ENCODE measurements around the gene PRKAB2. TPM values are rescaled to one million over a fixed set of nuclear protein-coding genes. Genes with fewer than 3 reads are reported as not detected.

Gene PRKAB2
- total RNA-seq, 1 donor from 2014 or later, result 17.1 TPM

DNA sequence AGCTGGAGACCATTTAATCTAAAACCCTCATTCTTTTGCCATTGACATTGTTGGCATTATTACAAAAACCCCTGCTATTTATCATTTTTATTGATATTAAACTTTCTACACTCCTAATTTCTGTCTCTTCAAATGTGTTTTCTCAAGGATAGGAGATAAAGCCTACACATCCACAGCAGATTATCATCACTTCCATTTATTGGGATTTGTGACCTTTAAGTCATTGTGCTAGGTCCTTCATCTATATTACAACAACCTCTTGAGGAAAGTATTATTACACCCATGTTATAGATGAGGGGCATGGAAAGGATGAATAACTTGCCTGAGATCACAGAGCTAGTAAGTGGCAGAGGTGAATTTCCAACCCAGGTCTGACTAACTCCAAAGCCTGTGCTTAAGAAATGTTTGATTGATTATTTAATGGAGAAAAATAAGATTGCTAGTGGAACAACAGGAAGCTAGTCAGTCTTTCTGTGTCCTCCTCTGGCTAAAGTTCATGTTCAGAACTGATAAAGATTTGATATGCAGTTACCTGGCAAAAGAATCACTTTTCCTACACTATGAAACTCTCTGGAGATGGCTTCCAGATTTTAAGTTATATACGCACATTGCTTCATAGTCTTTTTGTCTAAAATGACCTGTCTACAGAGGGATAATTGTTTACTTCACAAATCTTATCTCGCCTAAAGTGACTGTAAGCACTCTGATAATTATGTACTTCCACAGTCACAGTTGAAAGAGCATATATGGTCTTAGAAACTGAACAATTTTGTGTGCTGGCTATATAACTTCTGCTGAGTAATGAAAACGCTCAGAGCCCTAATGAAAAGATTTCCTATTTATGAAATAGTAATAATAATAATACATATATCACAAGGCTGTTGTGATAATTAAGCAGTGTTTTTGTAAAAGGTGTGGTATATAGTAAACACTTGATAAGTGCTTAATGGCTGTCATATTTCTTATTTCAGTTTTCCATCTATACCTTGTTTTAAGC, 37.9 kb upstream of the PRKAB2 start:
- TF ChIP-seq, protein P1, sequence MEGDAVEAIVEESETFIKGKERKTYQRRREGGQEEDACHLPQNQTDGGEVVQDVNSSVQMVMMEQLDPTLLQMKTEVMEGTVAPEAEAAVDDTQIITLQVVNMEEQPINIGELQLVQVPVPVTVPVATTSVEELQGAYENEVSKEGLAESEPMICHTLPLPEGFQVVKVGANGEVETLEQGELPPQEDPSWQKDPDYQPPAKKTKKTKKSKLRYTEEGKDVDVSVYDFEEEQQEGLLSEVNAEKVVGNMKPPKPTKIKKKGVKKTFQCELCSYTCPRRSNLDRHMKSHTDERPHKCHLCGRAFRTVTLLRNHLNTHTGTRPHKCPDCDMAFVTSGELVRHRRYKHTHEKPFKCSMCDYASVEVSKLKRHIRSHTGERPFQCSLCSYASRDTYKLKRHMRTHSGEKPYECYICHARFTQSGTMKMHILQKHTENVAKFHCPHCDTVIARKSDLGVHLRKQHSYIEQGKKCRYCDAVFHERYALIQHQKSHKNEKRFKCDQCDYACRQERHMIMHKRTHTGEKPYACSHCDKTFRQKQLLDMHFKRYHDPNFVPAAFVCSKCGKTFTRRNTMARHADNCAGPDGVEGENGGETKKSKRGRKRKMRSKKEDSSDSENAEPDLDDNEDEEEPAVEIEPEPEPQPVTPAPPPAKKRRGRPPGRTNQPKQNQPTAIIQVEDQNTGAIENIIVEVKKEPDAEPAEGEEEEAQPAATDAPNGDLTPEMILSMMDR (IDR thresholded peaks at IDR 0.05; ENCODE audit: insufficient read depth, low read length, poor library complexity, severe bottlenecking), result no peak
- Histone ChIP-seq H3K4me3 (ENCODE audit: low read depth, low read length) (no peak overlapping the region), H3K27me3 (ENCODE audit: control insufficient read depth, insufficient read depth, low read length) (no peaks in the 10 kb centered on the region), H3K36me3 (ENCODE audit: control insufficient read depth, insufficient read depth, low read length) (no peaks in the 10 kb centered on the region)
- no peak for DNase-seq (ENCODE audit: low read depth)

DNA sequence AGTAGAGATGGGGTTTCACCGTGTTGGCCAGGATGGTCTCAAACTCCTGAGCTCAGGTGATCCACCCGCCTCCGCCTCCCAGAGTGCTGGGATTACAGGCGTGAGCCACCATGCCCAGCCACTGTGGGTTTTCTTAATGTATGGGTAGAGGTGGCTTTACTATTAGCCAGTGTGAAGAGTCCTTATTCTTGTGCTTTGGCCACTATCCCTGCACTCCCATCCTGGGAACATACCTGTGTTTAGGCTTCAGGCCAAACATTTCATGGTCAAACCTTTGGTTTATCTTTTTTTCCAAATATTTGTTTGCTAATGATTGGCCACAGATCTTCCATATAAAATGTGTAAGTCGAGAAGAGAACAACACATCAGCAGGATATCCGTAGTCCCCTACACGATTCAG, 36.3 kb upstream of the PRKAB2 start:
- no peaks in the 10 kb centered on the region for H3K27me3 ChIP-seq (ENCODE audit: control insufficient read depth, insufficient read depth, low read length)

DNA sequence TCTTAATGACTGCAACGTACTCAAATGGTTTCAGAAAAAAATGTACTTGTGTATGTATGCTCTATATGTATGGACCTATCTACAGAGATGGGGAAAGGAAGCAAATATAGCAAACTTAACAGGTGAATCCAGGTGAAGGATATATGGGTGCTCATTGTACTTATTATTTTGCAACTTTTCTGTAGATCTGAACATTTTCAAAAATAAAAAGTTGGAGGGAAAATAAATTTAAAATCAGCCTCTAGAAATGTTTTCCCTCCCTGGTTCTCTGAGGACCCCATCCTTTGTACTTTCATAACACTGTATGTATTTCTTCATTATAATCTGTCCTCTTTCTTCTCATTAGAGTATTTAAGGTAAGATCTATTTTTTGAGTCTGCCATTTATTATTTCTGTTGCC, 34.9 kb upstream of the PRKAB2 start:
- no peak for DNase-seq (ENCODE audit: low read depth)
- H3K27me3 ChIP-seq (ENCODE audit: control insufficient read depth, insufficient read depth, low read length), result no peaks in the 10 kb centered on the region
- TF ChIP-seq, protein P1 (IDR thresholded peaks at IDR 0.05; ENCODE audit: insufficient read depth, low read length, poor library complexity, severe bottlenecking), result no peak
- no peak overlapping the region for H3K4me3 ChIP-seq (ENCODE audit: low read depth, low read length)
- no peaks in the 10 kb centered on the region for H3K36me3 ChIP-seq (ENCODE audit: control insufficient read depth, insufficient read depth, low read length)

More for the DNA sequence above, 36.3 kb upstream of the PRKAB2 start:
- TF ChIP-seq, protein P1 (IDR thresholded peaks at IDR 0.05; ENCODE audit: insufficient read depth, low read length, poor library complexity, severe bottlenecking), result no peak
- H3K4me3 ChIP-seq (ENCODE audit: low read depth, low read length), result no peak overlapping the region
- H3K36me3 ChIP-seq (ENCODE audit: control insufficient read depth, insufficient read depth, low read length), result no peaks in the 10 kb centered on the region
- DNase-seq (ENCODE audit: low read depth), result no peak

DNA sequence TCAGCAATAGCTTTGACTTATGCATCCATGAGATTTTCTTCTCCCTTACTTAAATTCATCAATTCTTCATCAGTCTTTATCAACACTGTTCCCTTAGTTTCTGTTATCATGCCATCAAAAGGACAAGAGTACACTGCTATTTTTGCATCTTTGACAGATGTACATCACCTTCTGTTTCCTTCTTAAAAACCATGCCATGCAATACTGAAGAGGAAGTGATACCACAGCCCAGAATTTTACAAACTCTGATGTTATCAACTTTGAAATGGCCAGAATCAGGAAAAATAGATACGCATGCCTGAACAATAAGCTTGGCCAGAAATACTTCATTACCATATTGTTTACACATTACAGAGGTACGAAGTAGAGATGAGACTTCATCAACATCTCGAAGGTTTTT, 31.8 kb upstream of the PRKAB2 start:
- no peaks in the 10 kb centered on the region for H3K27me3 ChIP-seq (ENCODE audit: control insufficient read depth, insufficient read depth, low read length)
- no peaks in the 10 kb centered on the region for H3K36me3 ChIP-seq (ENCODE audit: control insufficient read depth, insufficient read depth, low read length)
- TF ChIP-seq, protein P1 (IDR thresholded peaks at IDR 0.05; ENCODE audit: insufficient read depth, low read length, poor library complexity, severe bottlenecking), result no peak
- H3K4me3 ChIP-seq (ENCODE audit: low read depth, low read length), result no peak overlapping the region
- DNase-seq (ENCODE audit: low read depth), result no peak

DNA sequence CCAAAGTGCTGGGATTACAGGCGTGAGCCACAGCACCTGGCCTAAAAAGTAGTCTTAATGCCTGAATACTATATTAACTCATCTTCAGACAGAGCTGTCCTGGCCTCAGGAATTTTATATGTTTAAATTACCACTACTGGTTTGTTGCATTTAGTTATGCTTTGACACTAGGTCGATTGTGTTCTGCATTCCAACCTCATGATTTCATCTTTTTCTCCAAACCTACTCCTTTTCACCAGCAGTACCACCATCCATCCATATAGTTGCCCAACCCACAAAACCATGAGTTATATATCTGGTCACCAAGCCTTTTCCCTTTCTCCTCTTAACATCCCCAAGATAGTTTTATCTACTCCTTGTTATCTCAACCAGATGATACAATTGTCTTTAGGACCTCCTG, 30.3 kb upstream of the PRKAB2 start:
- no peak for DNase-seq (ENCODE audit: low read depth)
- H3K36me3 ChIP-seq (ENCODE audit: control insufficient read depth, insufficient read depth, low read length), result no peaks in the 10 kb centered on the region
- no peaks in the 10 kb centered on the region for H3K27me3 ChIP-seq (ENCODE audit: control insufficient read depth, insufficient read depth, low read length)
- TF ChIP-seq, protein P1 (IDR thresholded peaks at IDR 0.05; ENCODE audit: insufficient read depth, low read length, poor library complexity, severe bottlenecking), result no peak
- no peak overlapping the region for H3K4me3 ChIP-seq (ENCODE audit: low read depth, low read length)

Measured in kidney epithelial cell (primary cell).